ENCODE measurements around the gene TRMT10B. TPM values are rescaled to one million over a fixed set of nuclear protein-coding genes. Genes with fewer than 3 reads are reported as not detected.

TRMT10B gene
- total RNA-seq, 1 donor: 2.4 TPM

GRCh38 chr9:37778534-37778933, 24.9 kb downstream of the TRMT10B start:
- no peak for TF ChIP-seq CTCF (IDR thresholded peaks at IDR 0.05; ENCODE audit: insufficient read depth, low read length)
- no peak for DNase-seq (ENCODE audit: low read depth)
- H3K4me3 ChIP-seq (ENCODE audit: low read depth, low read length): no peak overlapping the region

GRCh38 chr9:37784291-37784615, 30.6 kb downstream of the TRMT10B start:
- DNase-seq (ENCODE audit: low read depth): no peak
- H3K4me3 ChIP-seq (ENCODE audit: low read depth, low read length): peak overlapping the region; percentile 94
- TF ChIP-seq CTCF (IDR thresholded peaks at IDR 0.05; ENCODE audit: insufficient read depth, low read length): no peak

GRCh38 chr9:37784616-37785483, 31.2 kb downstream of the TRMT10B start, which contains the start of gene EXOSC3:
EXOSC3 (minus strand) TSS chr9:37785064; CDS start chr9:37785044, 20 bp downstream.
- H3K4me3 ChIP-seq (ENCODE audit: low read depth, low read length): peak within 1 kb of the TSS; percentile 94
- peak; percentile 86 for DNase-seq (ENCODE audit: low read depth)
- TF ChIP-seq CTCF (IDR thresholded peaks at IDR 0.05; ENCODE audit: insufficient read depth, low read length): no peak

- H3K4me3 ChIP-seq (ENCODE audit: low read depth, low read length): no peak overlapping the region
- DNase-seq (ENCODE audit: low read depth): no peak
- TF ChIP-seq CTCF (IDR thresholded peaks at IDR 0.05; ENCODE audit: insufficient read depth, low read length): no peak
Measured at GRCh38 chr9:37787059-37787458, 33.5 kb downstream of the TRMT10B start.

- no peak overlapping the region for H3K4me3 ChIP-seq (ENCODE audit: low read depth, low read length)
- TF ChIP-seq CTCF (IDR thresholded peaks at IDR 0.05; ENCODE audit: insufficient read depth, low read length): no peak
- no peak for DNase-seq (ENCODE audit: low read depth)
Measured at GRCh38 chr9:37788332-37788731, 34.7 kb downstream of the TRMT10B start.

GRCh38 chr9:37790096-37790495, 36.5 kb downstream of the TRMT10B start:
- no peak for TF ChIP-seq CTCF (IDR thresholded peaks at IDR 0.05; ENCODE audit: insufficient read depth, low read length)
- DNase-seq (ENCODE audit: low read depth): no peak
- no peak overlapping the region for H3K4me3 ChIP-seq (ENCODE audit: low read depth, low read length)
